GM12873 (cell line): ENCODE results near the gene ZNF512B.

ENCODE experiments used
- TF ChIP-seq, protein P1 (sequence below): IDR thresholded peaks from 2 replicates; pipeline ENCODE4 v1.5.1; 2012; ENCODE audit warnings: low read depth, mild to moderate bottlenecking, moderate library complexity, low read length, control low read depth; ENCODE audit not compliant: insufficient read depth; ENCODE audit errors: missing control alignments

The ZNF512B gene

DNA sequence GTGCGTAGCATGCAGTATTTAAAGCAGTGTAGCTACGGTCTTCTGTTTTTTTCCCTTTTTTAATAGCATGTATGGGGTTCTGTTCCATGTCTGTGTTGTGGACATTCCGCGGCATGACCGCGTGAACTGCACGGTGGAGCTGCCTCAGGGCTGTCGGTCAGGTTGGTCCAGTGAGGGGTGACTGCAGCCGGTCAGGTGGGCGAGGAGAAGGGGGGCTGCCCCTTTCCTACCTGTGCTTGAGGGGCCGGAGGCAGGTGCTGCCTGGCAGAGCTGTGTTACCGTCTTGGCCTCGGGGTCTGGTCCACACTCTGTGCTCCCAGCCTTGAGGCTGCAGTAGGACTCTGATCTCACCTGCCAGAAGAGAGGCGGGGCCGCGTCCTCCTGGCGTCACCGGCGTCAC is 38.0 kb downstream of the ZNF512B start:
- TF ChIP-seq, protein P1, sequence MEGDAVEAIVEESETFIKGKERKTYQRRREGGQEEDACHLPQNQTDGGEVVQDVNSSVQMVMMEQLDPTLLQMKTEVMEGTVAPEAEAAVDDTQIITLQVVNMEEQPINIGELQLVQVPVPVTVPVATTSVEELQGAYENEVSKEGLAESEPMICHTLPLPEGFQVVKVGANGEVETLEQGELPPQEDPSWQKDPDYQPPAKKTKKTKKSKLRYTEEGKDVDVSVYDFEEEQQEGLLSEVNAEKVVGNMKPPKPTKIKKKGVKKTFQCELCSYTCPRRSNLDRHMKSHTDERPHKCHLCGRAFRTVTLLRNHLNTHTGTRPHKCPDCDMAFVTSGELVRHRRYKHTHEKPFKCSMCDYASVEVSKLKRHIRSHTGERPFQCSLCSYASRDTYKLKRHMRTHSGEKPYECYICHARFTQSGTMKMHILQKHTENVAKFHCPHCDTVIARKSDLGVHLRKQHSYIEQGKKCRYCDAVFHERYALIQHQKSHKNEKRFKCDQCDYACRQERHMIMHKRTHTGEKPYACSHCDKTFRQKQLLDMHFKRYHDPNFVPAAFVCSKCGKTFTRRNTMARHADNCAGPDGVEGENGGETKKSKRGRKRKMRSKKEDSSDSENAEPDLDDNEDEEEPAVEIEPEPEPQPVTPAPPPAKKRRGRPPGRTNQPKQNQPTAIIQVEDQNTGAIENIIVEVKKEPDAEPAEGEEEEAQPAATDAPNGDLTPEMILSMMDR, result no peak

DNA sequence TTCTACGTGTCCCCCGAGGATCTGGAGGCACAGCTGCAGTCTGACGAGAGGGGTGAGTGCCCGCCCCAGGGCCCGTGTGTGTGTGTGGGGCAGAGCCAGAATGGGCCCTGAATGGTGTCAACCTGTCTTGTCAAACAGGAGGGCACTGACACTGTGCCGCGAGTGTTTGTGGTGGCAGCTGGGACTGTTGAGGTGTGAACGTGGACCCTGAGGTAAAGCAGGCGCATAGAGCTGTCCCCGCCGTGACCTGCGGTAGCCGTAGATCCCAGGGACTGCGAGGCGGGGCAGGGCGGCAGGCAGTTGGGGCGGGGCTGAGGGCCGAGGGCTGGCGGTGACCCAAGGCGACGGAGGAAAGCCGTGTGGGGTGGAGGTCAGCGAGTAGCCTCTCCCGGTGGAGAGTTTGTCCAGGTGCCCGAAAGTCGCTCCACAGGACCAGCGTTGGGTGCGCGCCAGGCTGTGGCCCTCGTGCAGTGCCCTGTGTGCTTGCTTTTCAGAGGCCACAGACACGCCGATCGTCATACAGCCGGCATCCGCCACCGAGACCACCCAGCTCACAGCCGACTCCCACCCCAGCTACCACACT is 38.7 kb downstream of the ZNF512B start:
- TF ChIP-seq, protein P1, result no peak

DNA sequence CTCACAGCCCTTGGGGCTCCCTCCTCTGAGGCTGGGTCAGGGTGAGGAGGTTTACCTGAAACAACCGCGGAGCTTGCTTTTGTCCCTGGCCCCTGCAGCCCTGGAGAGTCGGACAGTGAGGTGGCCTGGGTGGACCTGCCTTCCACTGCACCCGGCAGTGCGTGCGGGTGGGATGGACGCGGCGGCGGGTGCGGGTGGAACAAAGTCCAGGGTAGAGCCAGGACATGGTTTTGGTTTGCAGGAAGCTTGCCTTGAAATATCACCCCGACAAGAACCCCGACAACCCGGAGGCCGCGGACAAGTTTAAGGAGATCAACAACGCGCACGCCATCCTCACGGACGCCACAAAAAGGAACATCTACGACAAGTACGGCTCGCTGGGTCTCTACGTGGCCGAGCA is 40.7 kb downstream of the ZNF512B start:
- TF ChIP-seq, protein P1, result no peak

DNA sequence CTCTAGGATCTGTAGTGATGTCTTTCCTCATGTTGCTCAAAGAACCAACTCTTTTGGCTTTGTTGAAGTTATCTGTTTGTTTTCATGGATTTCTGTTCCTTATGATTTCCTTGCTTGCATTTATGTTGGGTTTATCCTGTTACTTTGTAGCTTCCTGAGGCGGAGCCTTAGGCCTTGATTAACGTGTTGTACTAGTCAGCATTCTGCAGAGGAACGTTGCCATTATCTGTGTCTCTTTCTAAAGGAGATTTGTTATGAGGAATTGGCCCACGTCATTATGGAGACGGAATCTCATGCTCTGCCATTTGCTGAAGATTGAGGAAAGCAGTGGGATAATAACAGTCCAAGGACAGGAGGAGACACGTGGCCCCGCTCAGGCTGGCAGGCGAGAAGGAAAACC is 43.4 kb downstream of the ZNF512B start:
- TF ChIP-seq, protein P1, result no peak

DNA sequence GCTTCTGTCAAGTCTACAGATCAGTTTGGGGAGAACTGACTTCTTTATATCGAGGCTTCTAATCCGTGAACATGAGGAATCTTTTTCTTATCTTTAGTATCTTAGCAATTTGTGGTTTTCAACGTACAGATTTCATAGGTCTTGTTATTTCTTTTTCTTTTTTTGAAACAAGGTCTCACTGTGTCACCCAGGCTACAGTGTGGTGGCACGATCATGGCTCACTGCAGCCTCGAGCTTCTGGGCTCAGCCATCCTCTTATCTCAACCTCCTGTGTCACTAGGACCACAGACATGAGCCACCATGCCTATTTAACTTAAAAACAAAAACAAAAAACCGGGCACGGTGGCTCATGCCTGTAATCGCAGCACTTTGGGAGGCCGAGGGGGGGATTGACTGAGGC is 45.5 kb downstream of the ZNF512B start:
- TF ChIP-seq, protein P1, result no peak

DNA sequence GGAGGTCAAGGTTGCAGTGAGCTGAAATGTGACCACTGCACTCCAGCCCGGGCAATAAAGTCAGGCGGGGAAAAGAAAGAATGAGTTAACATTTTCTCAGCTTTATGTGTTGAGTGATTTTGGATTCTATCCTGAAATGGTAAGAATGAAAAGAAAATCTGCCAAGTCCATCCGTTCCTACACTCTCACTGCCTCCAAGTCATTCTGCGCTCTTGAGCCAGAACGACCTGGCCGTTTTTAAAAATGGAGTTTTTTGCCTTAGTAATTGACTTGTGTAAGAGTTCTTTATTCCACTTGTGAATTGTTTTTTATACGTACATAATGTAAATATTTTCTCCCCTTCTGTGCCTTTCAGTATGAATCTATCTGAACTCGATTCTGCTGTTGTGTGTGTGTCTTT is 46.1 kb downstream of the ZNF512B start:
- TF ChIP-seq, protein P1, result no peak

DNA sequence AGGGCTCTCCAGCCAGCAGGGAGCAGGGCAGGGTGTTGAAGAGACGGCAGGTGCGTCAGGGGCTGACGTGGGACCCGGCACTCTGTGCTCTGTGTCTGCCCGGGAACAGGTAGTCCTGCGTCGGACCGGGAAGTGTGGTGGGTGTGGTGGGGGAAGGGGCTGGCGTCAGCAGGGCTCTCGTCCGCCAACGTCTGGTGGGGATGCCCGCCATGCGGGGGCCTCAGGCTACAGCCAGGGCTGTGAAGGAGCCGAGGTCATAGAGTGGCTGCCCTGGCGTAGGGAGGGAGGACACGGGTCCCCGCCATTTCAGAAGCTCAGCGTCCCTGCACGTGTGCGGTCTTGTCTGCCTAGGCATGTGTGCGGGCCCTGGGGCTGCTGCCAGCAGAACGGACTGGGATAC is 49.5 kb downstream of the ZNF512B start:
- TF ChIP-seq, protein P1, result no peak
